Frontal cortex (tissue), 4 donors: ENCODE measurements around the gene SLC16A3. TPM values are rescaled to one million over a fixed set of nuclear protein-coding genes. Genes with fewer than 3 reads are reported as not detected.
"Not testable (repeated sequence)": the region's sequence is repeated elsewhere in the genome, so short reads cannot be mapped to it uniquely, and the experiment has no call there.

Source experiments
- DNase-seq, 2 donors: peaks; one replicate each; pipeline ENCODE4 v3.0.0; 2012; ENCODE audit warnings: low spot score in 2 of 2
- FAIRE-seq: peaks from 2 replicates; lab custom pipeline; 2012; peaks lifted over from hg19 to GRCh38; lab: Jason Lieb, UNC
- total RNA-seq: library from RNA; depleted of rRNA; stranded (reverse); fragments of >200 nt; gene quantifications from one replicate; pipeline ENCODE4 v1.2.3, GENCODE V29; 2014
- donor health status: control.
- donor health status: control.
- donor health status: control.

SLC16A3 gene
- 2.0 TPM for total RNA-seq

DNA sequence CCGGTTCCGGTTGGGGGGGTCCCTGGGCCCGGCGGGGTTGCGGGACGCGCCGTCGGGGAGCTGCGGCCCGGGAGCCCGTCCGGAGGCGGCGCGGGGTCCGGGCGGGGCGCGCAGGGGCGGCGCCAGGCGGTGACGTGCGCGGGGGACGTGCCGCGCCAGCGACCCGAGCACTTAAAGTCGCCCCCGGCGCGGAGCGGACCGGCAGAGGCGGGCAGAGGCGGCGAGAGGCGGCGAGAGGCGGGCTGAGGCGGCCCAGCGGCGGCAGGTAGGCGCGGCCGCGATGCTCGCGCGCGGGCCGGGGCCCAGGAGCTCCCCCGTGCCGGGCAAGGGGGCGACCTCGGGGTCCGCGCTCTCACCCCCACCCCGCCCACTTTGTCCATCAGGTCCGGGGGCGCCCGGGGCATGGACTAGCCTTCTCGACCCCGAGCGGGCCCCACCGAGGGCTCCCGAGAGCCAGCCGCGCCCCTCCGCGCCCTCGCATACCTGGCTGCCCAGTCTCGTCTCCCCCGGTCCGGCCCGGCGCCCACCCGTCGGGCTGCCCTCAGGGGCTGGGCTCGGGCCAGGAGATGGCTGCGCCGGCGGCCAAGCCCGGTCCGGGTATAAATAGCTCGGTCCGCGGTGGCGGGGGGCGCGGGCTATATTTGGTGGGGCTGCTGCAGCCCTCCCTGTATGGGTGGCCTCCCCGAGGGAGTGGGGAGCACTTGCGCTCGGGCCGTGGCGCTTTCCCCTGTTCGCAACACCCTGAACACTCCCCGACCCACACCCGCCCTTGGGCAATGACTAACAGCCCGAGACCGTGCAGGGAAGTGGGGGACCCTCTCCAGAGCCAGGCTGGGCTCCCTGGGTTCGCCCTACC is at the start of gene SLC16A3:
SLC16A3 (plus strand) TSS at position 201 of the 856 bp plus-strand sequence. CDS start 6,967 bp downstream, outside the sequence.
- FAIRE-seq (no peak), DNase-seq (peak; percentile 81 to 92)

DNA sequence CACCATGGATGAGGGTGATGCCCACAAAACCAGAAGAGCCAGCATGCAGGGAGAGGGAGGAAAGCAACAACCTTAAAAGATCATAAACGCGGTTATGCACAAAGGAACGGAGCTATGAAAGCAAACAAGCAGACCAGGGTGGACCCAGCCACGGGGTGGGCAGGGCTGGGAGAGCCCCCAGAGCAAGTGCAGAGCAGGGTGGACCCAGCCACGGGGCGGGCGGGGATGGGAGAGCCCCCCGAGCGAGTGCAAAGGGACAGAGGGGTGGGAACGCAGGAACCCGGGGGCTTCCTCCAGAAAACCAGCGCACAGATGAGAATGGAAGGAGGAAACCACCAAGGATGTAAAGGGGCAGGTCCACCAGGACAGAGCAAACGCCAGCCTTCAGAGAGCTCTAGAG is 49.4 kb upstream of the SLC16A3 start:
- no peak for FAIRE-seq
- DNase-seq = no peak

DNA sequence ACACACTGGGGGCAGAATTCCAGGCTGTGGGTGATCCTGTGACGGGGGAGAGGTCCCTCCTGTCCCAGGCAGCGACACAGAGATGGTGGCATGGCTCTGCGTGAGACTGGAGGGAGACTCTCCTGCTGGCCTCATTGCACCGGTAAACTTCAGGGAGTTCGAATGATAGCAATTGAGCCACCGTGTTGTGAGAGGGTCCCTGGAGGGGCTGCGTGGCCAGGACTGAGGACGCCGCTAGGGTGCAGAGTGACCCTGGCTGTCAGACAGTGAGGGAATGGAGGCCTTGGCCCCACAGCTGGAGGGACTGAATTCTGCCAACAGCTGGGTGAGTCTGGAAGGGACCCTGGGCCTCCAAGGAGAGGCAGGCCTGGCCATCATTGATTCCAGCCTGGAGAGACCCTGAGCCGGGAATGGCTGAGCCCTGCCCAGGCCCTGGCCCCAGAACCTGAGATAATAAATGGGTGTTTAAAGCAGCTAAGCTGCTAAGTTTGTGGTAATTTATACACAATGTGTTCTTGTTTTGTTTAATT is 48.8 kb upstream of the SLC16A3 start:
- no peak for FAIRE-seq
- no peak for DNase-seq

DNA sequence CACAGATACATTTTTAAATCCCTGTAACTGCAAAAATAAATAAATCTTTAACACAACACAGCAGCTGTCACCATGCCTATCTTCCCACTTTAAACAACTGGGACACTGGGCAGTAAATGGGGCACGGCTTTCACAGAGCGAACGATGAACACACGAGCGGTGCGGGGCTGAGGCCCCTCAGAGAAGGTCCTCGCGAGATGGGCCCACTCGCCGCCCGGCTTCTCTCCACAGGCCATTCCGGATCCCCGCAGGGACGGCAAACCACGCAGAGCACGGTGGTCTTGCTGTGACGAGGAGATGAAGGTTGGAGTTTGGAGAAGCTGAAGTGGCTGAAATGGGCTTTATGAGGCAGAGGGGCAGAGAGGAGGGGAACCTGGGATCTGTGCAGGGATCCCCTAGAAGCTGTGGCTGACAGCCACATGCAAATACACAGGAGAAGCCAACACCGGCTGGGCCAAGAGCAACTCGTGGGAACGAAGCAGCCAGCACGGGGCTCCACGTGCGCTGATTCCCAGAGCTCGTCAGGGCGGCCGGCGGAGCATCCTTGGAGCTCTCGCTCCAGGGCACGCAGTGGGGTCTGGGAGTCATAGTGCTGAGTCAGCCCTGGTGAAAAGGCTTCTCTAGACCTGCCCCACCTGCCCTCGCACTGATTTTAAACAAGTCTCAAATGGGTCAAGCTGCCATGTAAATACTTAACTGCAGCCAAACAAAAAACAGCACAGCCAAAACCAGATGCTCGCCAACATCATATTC is 47.9 kb upstream of the SLC16A3 start:
- DNase-seq (no peak), FAIRE-seq (no peak)

DNA sequence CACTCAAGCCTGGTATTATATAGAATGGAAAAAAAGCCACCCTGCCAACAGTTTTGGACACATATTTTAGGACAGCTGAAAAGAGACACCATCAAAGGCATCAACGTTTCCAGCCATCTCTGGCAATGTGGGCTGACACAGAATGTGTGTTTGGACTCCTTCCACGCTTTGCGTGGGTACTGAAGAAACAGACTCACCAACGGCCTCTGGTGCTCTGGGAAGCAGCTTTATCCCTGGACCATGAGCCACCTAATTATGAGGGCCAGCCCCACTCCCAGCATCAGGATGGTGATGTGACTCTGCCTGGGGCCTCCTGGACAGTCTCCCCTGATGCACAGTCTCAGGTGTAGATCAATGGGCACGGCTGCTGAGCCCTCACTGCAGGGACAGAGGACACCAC is 44.1 kb upstream of the SLC16A3 start:
- no peak for FAIRE-seq
- no peak for DNase-seq

DNA sequence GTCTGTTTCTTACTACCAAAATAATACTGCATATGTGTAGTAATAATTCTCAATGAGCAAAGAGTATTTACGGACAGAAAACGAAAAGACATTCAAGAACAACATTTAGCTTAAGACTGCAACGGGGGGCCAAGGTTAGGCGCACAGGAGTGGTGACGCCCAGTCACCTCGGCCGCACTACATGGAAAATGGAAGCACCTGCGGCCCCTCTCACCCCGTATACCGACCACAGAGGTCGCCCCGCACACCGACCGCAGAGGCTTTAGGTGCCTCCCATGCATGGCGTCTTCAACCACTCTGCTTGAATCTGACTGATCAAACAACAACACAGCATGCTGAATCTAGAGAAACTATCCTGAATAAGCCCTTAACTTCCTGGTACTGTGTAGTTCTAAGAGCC is 42.6 kb upstream of the SLC16A3 start:
- FAIRE-seq (no peak), DNase-seq (no peak)

DNA sequence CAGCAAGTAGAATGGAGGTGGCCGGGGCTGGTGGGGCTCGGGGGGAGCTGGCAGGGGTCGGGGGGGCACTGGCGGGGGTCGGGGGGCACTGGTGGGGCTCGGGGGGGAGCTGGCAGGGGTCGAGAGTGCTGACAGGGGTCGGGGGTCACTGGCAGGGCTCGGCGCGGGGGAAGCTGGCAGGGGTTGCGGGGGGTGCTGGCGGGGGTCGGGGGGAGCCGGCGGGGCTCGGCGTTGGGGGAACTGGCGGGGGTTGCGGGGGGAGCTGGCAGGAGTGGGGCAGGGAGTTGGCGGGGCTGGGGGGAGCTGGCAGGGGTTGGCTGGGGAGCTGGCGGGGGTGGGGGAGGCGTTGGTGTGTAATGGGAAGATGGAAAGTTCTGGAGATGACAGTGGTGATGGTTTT is 41.3 kb upstream of the SLC16A3 start:
- FAIRE-seq = no peak

DNA sequence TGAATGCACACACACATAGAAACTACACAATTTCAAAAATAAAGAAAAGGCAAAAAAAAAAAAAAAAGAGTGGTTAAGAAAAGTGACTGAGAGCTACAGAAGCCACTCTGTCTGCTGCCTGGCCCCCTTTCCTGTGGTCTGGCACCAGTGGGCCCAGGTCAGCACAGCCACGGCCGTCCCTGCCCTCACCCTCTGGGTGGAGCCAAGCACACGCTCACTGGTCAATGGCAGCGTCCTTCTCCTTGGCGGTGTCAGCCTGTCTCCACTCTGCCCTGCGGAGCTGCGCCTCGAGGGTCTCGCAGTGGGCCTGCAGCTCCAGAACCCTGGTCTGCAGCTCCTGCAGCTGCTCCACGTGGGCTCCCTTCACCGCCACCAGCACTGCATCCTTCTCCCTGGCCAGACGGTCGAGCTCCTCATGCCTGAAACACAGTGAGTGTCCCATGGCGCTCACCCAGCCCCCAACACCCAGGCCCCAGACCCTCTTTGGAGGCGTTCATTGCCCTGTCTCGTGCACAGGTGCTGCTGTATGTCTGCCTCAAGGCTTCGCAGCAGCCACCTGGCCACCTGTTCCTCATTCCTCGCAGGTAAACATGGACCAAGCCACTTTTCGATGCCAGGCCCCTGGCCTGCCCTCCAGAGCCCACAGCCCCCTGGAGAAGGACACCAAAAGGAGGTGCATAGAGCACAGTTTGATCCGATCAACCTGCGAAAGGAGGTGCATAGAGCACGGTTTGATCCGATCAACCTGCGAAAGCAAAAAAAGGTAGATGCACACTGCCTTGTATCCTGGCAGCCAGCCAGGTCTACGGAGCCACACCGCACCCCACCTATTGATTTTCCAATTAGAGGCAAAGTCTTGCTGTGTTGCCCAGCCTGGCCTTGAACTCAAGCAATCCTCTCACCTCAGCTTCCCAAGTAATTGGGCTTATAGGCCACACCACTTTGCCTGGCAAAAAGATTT is 40.6 kb upstream of the SLC16A3 start:
- FAIRE-seq (no peak), DNase-seq (no peak)

More for the DNA sequence above, 41.3 kb upstream of the SLC16A3 start:
- DNase-seq = no peak

DNA sequence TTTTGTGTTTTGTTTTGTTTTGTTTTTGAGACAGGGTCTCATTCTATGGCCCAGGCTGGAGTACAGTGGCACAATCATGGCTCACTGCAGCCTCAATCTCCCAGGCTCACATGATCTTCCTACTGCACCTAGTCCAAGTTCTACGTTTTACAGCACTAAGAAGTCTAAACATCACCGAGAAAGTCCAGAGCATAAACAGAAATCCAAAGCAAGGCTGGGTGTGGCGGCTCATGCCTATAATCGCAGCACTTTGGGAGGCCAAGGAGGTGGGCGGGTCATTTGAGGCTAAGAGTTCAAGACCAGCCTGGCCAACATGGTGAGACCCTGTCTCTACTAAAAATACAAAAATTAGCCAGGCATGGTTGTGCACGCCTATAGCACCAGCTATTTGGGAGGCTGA is 35.8 kb upstream of the SLC16A3 start:
- DNase-seq, FAIRE-seq: not testable (repeated sequence)

DNA sequence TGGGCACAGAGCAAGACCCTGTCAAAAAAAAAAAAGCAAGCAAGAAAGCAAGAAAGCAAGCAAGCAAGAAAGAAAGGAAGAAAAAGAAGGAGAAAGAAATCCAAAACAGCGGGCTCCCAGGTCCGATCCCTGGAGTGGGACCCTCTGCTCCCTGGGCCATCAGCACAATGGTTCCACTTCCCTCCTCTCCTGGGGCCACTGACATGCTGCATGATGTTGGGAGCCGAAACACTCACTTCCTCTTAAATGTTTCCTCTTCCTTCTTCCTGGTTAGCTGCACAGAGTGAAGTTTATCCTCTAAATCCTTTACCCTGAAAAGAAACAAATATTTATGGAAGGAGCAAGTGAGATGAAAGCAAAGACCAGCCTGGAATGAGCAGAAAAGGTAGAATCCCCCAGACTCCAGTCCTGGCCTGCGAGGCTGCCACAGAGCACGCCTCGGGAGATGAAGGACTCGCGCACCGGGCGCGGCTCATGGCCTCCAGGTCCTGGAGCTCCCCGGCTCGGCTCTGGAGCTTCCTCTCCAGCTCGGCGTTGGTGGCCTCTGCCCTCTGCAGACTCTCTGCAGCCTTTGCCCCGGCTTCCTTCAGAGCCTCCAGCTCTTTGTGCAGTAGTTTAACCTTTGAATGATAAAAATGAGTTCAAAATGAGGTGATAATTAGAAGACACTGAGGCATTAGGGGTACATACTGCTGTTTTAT is 35.2 kb upstream of the SLC16A3 start:
- FAIRE-seq (no peak), DNase-seq (no peak)

DNA sequence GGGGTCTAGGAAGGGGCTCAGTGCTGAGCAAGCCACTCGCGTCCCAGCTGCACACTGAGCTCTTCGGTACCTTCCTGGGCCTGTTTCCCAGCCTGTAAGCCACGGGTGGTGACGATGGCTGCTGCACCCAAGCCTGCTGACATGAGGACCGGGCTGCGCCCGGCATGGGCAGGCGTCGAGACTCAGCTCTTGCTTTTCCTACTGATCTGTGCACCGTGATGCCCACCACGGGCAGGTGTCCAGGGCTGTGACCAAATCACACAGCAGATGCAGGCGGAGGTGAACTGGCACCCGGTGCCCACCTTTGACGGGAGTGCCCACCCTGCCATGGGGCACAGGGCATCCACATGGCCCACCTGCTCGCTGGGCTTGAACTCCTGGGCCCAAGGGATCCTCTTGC is 34.1 kb upstream of the SLC16A3 start:
- FAIRE-seq = no peak
- no peak for DNase-seq

DNA sequence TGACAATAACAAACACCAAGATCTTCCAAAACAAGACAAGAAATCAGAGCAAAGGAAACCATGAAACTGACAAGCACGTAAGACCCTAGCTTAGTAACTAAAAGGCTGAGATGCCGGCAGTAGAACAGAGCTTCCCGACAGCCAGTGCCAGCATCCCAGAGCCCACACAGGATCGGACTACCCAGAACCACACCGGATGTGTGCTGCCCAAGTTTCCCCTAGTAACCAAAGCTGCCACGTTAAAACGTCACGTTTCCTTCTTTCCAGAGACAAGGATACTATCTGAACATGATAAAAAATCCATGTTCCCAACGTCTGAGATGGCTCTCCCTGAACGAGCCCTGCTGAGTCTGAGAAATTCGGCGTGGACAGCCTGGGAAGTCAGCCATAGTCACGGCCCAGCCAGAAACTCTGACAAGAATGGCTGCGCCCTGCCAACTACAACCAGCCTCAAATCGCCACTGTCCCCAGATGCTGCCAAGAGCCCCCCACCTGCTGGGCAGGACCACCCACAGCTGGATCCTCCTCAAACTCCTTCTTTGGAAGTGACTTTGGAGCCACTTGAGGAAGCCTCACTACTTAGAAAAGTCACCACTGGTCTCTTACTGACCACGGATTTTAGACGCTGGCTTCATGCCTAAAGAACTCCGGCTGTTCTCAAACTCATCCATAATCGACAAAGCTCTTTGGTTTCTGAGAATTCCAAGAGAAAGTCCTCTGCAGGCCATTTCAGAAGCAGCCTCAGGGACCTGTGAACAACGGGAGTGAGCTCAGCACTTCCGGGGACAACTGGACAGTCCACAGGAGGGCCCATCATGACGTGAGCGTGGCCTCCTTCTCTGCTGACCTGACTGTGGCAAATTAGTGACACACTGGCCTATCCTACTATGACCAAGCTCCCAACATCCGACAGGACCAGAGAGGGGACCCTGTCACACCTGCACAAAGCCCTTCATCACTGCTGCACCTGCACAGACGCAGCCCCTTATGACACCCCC is 32.9 kb upstream of the SLC16A3 start:
- FAIRE-seq (no peak), DNase-seq (no peak)

DNA sequence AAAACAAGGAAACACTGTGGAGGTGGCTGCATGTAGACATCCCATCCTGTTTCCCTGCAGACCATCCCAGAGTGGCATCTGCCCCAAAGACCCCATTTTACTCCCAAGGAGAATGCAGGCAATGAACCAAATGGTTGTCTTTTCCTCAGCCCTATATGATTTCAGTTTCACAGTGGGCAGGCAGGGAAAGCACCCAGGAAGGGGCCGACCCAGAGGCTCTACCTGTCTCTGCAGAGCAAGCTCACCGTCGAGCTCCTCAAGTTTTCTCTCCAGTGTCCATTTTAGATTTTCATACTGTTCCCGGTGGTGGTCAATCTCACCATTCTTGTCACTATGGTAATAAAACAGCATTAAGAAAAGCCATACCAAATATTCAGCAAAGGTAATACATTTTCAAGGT is 30.8 kb upstream of the SLC16A3 start:
- no peak for FAIRE-seq
- DNase-seq = no peak

DNA sequence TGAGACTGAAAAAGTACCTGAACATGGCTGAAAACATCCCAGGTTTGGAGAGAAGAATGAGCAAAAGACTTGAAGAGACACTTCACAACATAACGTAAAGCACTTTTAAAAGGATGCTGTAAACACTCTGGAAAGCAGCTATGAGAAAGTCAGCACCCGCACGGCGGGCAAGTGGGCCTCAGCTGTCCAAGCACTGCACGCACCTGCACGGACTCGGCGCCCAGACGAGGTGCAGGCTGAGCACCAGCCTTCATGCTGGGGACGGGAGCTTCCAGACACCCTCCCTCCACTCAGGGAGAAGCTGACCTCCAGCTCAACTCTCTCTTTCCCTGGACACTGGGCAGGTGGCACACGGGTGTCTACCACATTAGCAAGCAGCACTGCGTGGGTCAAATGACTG is 29.3 kb upstream of the SLC16A3 start:
- DNase-seq = no peak
- no peak for FAIRE-seq

DNA sequence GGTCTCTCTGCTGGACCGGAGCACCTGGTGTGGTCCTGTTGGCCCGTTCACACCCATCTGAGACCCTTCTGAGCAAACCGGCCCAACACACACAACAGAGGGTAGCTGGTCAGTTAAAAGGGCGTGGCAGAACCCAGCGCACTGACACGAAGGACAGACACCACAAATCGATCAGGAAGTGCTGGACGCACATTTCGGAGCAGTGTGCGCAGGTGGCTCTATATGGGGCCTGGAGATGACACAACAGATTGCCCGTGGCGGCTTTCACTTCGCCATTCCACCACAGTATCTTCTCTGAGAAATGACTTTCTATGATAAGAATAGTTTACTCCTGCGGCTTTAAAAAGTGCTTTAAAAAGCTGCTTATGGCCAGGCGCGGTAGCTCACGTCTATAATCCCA is 28.7 kb upstream of the SLC16A3 start:
- no peak for FAIRE-seq
- no peak for DNase-seq

DNA sequence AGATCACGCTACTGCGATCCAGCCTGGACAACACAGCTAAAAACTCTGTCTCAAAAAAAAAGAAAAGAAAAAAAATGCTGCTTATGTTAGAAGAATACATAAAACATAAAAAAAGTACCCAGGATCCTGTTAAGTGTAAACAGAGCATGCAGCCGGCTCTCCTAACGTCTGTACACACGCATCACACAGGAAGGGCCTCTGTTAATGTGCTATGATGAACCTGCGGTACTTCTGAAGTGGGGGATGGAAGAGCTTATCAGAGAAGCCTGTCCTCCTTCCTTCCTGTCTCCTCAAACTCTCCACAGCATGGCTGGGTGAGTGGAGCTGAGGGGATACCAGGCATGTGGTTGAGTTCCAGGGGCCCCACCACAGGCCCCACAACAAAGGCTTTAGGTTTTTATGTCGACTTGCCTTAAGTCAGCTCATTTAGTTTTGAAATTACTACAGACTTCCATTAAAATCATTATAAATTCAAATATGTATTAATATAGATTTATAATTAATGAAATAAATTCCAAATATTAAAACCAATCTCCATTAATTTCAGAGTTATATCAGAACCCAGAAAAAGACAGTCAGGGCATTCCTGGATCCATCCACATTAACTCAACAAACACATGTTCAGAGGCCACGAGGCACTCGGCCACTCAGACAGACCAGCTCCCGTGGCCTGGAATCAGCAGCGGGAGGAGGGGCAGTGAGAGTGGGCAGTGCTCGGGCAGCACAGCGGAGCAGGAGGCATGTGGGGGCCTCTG is 27.9 kb upstream of the SLC16A3 start:
- DNase-seq (no peak), FAIRE-seq (no peak)

DNA sequence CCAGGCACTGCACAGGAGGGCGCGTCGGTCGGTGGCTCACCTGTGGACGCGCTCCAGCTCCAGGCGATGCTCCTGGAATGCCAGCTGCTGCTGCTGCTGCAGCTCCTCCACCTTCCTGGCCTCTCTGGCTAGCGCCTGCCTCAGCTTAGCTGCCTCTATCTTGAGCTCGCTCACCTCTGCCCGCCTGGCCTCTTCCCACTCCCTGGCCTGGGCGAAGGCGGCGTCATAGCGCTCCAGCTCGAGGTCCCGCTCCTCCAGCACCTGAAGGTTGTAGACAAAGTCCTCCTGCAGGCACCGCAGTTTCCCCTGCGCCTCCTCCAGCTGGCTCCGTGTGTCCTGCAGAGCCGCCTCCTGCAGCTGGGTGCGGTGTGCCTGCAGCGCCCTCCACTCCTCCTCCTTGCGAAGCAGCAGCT is 27.3 kb upstream of the SLC16A3 start:
- DNase-seq (no peak), FAIRE-seq (no peak)
